H9 (cell line): Measurements from ENCODE around the gene RIMKLA. TPM values are rescaled to one million over a fixed set of nuclear protein-coding genes. Genes with fewer than 3 reads are reported as not detected.
A peak's percentile ranks its signal among the peaks of the same experiment; 100 is the strongest.

Experiments
- DNase-seq: peaks from one replicate; pipeline ENCODE4 v3.0.0-alpha.2; 2017
- H2AFZ ChIP-seq: one replicate; pipeline ENCODE4 v1.6.1; 2013; ENCODE audit warnings: mild to moderate bottlenecking, low read length, control low read depth, moderate library complexity
- H2AK5ac ChIP-seq: 2 replicates; pipeline ENCODE4 v1.6.1; 2013; ENCODE audit warnings: low read length, control low read depth, mixed read lengths; ENCODE audit not compliant: insufficient read length
- H2BK120ac ChIP-seq: one replicate; pipeline ENCODE4 v1.6.1; 2013; ENCODE audit warnings: low read depth, mild to moderate bottlenecking, low read length, control low read depth, inconsistent platforms; ENCODE audit not compliant: poor library complexity, severe bottlenecking
- H2BK12ac ChIP-seq: 2 replicates; pipeline ENCODE4 v1.6.1; 2013; ENCODE audit warnings: low read length, control low read depth, mixed read lengths, low read depth; ENCODE audit not compliant: insufficient read length
- H2BK15ac ChIP-seq: 2 replicates; pipeline ENCODE4 v1.6.1; 2013; ENCODE audit warnings: low read depth, low read length, control low read depth
- H2BK20ac ChIP-seq: one replicate; pipeline ENCODE4 v1.6.1; 2013; ENCODE audit warnings: low read depth, mild to moderate bottlenecking, low read length, control low read depth, inconsistent platforms; ENCODE audit not compliant: poor library complexity, severe bottlenecking
- H2BK5ac ChIP-seq: 2 replicates; pipeline ENCODE4 v1.6.1; 2013; ENCODE audit warnings: low read length, control low read depth, mixed read lengths; ENCODE audit not compliant: insufficient read length
- H3K14ac ChIP-seq: 2 replicates; pipeline ENCODE4 v1.6.1; 2013; ENCODE audit warnings: low read length, control low read depth; ENCODE audit not compliant: insufficient read depth
- H3K18ac ChIP-seq: 2 replicates; pipeline ENCODE4 v1.6.1; 2013; ENCODE audit warnings: low read depth, mild to moderate bottlenecking, mixed read lengths, low read length, control low read depth; ENCODE audit not compliant: insufficient read length
- H3K23ac ChIP-seq: 2 replicates; pipeline ENCODE4 v1.6.1; 2013; ENCODE audit warnings: low read length, control low read depth, mixed read lengths, low read depth; ENCODE audit not compliant: insufficient read length
- H3K23me2 ChIP-seq: 2 replicates; pipeline ENCODE4 v1.6.1; 2013; ENCODE audit warnings: low read depth, mild to moderate bottlenecking, mixed read lengths, low read length, control low read depth; ENCODE audit not compliant: insufficient read length, poor library complexity, severe bottlenecking
- H3K27ac ChIP-seq: 2 replicates; pipeline ENCODE4 v1.5.1; 2013; ENCODE audit warnings: low read length, control low read depth, mixed read lengths, low read depth; ENCODE audit not compliant: insufficient read length
- H3K27me3 ChIP-seq: 2 replicates; pipeline ENCODE4 v1.6.1; 2013; ENCODE audit warnings: low read length, control low read depth, inconsistent platforms; ENCODE audit not compliant: insufficient read depth
- H3K4ac ChIP-seq: 2 replicates; pipeline ENCODE4 v1.6.1; 2013; ENCODE audit warnings: low read depth, mild to moderate bottlenecking, control low read depth, inconsistent platforms, low read length, moderate library complexity
- H3K4me1 ChIP-seq: 2 replicates; pipeline ENCODE4 v1.6.1; 2013; ENCODE audit warnings: low read length, control low read depth, inconsistent platforms; ENCODE audit not compliant: insufficient read depth
- H3K4me2 ChIP-seq: 2 replicates; pipeline ENCODE4 v1.6.1; 2013; ENCODE audit warnings: low read length, control low read depth, mixed read lengths; ENCODE audit not compliant: insufficient read length, insufficient read depth
- H3K56ac ChIP-seq: 2 replicates; pipeline ENCODE4 v1.6.1; 2013; ENCODE audit warnings: low read depth, mild to moderate bottlenecking, mixed read lengths, low read length, control low read depth; ENCODE audit not compliant: insufficient read length
- H3K79me1 ChIP-seq: 2 replicates; pipeline ENCODE4 v1.6.1; 2013; ENCODE audit warnings: low read depth, mild to moderate bottlenecking, moderate library complexity, low read length, control low read depth, inconsistent platforms; ENCODE audit not compliant: insufficient read depth, poor library complexity, severe bottlenecking
- H3K79me2 ChIP-seq: 2 replicates; pipeline ENCODE4 v1.6.1; 2013; ENCODE audit warnings: low read length, control low read depth, inconsistent platforms; ENCODE audit not compliant: insufficient read depth
- H3K9ac ChIP-seq: 2 replicates; pipeline ENCODE4 v1.6.1; 2013; ENCODE audit warnings: low read length, control low read depth, mixed read lengths; ENCODE audit not compliant: insufficient read length; ENCODE audit errors: extremely low read depth
- H3K9me3 ChIP-seq: one replicate; pipeline ENCODE4 v1.6.1; 2013; ENCODE audit warnings: low read depth, low read length, inconsistent platforms; ENCODE audit not compliant: control insufficient read depth
- H3T11ph ChIP-seq: one replicate; pipeline ENCODE4 v1.6.1; 2013; ENCODE audit warnings: mild to moderate bottlenecking, low read length, control low read depth, inconsistent platforms
- H4K20me1 ChIP-seq: one replicate; pipeline ENCODE4 v1.6.1; 2013; ENCODE audit not compliant: control insufficient read depth, insufficient read length, insufficient read depth
- H4K5ac ChIP-seq: 2 replicates; pipeline ENCODE4 v1.6.1; 2013; ENCODE audit warnings: low read depth, mild to moderate bottlenecking, mixed read lengths, low read length, control low read depth; ENCODE audit not compliant: insufficient read length
- H4K8ac ChIP-seq: replicated peaks from 2 replicates; pipeline ENCODE4 v1.6.1; 2013; ENCODE audit warnings: low read length, control low read depth, mixed read lengths, low read depth; ENCODE audit not compliant: insufficient read length
- H4K91ac ChIP-seq: 2 replicates; pipeline ENCODE4 v1.6.1; 2013; ENCODE audit warnings: low read depth, mild to moderate bottlenecking, moderate library complexity, mixed read lengths, low read length, control low read depth; ENCODE audit not compliant: insufficient read length
- H3K27ac Mint-ChIP-seq, 3 experiments: 2 replicates in 2 of 3; 3 replicates in 1 of 3; pipeline ENCODE4 v1.8.0; 2020 to 2021; ENCODE audit warnings: mixed read lengths in 3 of 3, mild to moderate bottlenecking in 1 of 3, moderate library complexity in 1 of 3
- H3K27me3 Mint-ChIP-seq: 2 replicates; pipeline ENCODE4 v1.8.0; 2021; ENCODE audit warnings: low read depth, mild to moderate bottlenecking, moderate library complexity, mixed read lengths
- H3K36me3 Mint-ChIP-seq, 3 experiments: 2 replicates in 2 of 3; 3 replicates in 1 of 3; pipeline ENCODE4 v1.8.0; 2020 to 2021; ENCODE audit warnings: low read depth in 3 of 3, mixed read lengths in 3 of 3; ENCODE audit not compliant: insufficient read depth in 1 of 3
- H3K4me1 Mint-ChIP-seq, 2 experiments: 2 replicates each; pipeline ENCODE4 v1.8.0; 2020; ENCODE audit warnings: mixed read lengths in 2 of 2
- H3K4me3 Mint-ChIP-seq, 2 experiments: 2 replicates in 1 of 2; 3 replicates in 1 of 2; pipeline ENCODE4 v1.8.0; 2020 to 2021; ENCODE audit warnings: mild to moderate bottlenecking in 2 of 2, mixed read lengths in 2 of 2, moderate library complexity in 1 of 2
- H3K9me3 Mint-ChIP-seq, 2 experiments: 2 replicates in 1 of 2; 3 replicates in 1 of 2; pipeline ENCODE4 v1.8.0; 2020; ENCODE audit warnings: mild to moderate bottlenecking in 2 of 2, mixed read lengths in 2 of 2, moderate library complexity in 1 of 2
- CTCF ChIP-seq: fragments of 200-600 bp; sonication (generic); conservative IDR thresholded peaks from 3 replicates; pipeline ENCODE4 v1.8.0; 2021; ENCODE audit warnings: antibody characterized with exemption, mild to moderate bottlenecking
- WGBS: extraction: QIAGEN DNeasy Blood & Tissue Kit; methylation state at CpG from one replicate; pipeline ENCODE4 v1.1.7; 2013; ENCODE audit warnings: missing lambda C conversion rate, low lambda C conversion rate, mixed read lengths; ENCODE audit not compliant: insufficient read length; ENCODE audit errors: extremely low coverage; 5-methylcytosine and 5-hydroxymethylcytosine counted together
- total RNA-seq: library from RNA; stranded (reverse); gene quantifications from 2 replicates; pipeline ENCODE4 v1.2.1, GENCODE V29; 2021

Gene RIMKLA
- total RNA-seq, 1 experiment from 2014 or later, result 4.7 TPM

- H2BK120ac ChIP-seq, result no peak overlapping the region
- H2BK20ac ChIP-seq, result no peak overlapping the region
- H2AK5ac ChIP-seq, result no peak overlapping the region
- no peaks in the 10 kb centered on the region for H4K20me1 ChIP-seq
- H3K9me3 Mint-ChIP-seq, result no peaks in the 10 kb centered on the region
- no peak overlapping the region for H3T11ph ChIP-seq
- no peak overlapping the region for H3K23ac ChIP-seq
- no peak overlapping the region for H2BK5ac ChIP-seq
- H3K27ac ChIP-seq, result no peak overlapping the region
- H3K4me3 Mint-ChIP-seq, result peak overlapping the region; percentile 77 to 94
- no peak overlapping the region for H2BK12ac ChIP-seq
- H3K36me3 Mint-ChIP-seq, result peaks cover 6 to 27% (median 22%) of the 10 kb centered on the region in 3 experiments; a peak in 6 of 7 replicates
- H3K18ac ChIP-seq, result peak overlapping the region; percentile 70
- H4K91ac ChIP-seq, result no peak overlapping the region
- peak overlapping the region; percentile 75 for H3K4me2 ChIP-seq
- H3K27ac Mint-ChIP-seq, result peak overlapping the region; percentile 34 to 93 (median 66); a peak in 5 of 7 replicates
- peak overlapping the region; percentile 49; the same call in 1 of the 2 replicates for H3K14ac ChIP-seq
- no peak overlapping the region for H2BK15ac ChIP-seq
- no peak overlapping the region for H3K4ac ChIP-seq
- no peak overlapping the region for H2AFZ ChIP-seq
- H3K4me1 ChIP-seq, result no peaks in the 10 kb centered on the region
- TF ChIP-seq CTCF, result no peak
- H4K5ac ChIP-seq, result no peak overlapping the region
- H3K9ac ChIP-seq, result peak overlapping the region; percentile 37
- H3K4me1 Mint-ChIP-seq, result peaks cover 16 to 20% of the 10 kb centered on the region in 2 experiments
- DNase-seq, result peak; percentile 70
- no CpG with 5 or more reads among the region's 23 CpGs for WGBS
- peaks cover 4% of the 10 kb centered on the region for H3K23me2 ChIP-seq
- H3K27me3 ChIP-seq, result no peaks in the 10 kb centered on the region
- H3K79me2 ChIP-seq, result no peaks in the 10 kb centered on the region
- no peaks in the 10 kb centered on the region for H3K9me3 ChIP-seq
- no peaks in the 10 kb centered on the region for H3K79me1 ChIP-seq
- H3K27me3 Mint-ChIP-seq, result peaks cover 2% of the 10 kb centered on the region; the same call in 1 of the 2 replicates
- no peak overlapping the region for H3K56ac ChIP-seq
- no peak overlapping the region for H4K8ac ChIP-seq
Observed at GRCh38 chr1:42456754-42457089, 76.1 kb downstream of the RIMKLA start.
